PC-9 (cell line): ENCODE data around the gene SNAI3. TPM values are rescaled to one million over a fixed set of nuclear protein-coding genes. Genes with fewer than 3 reads are reported as not detected.

ENCODE experiments used
- BruUV-seq: library from RNA; stranded (reverse); fragments of 400-500 nt; replicated peaks from 2 replicates; lab custom pipeline; 2021; lab: Mats Ljungman, UMichigan
- CTCF ChIA-PET: fragments of 300-600 bp; sonication (Branson Sonifier 250); formaldehyde crosslinking; loops from one replicate; lab custom pipeline; 2022; ENCODE audit warnings: antibody characterized with exemption; lab: Charles Lee
- POLR2A ChIA-PET: fragments of 300-600 bp; sonication (Branson Sonifier 250); formaldehyde crosslinking; loops from one replicate; lab custom pipeline; 2022; ENCODE audit warnings: antibody characterized with exemption; ENCODE audit not compliant: unreplicated experiment; lab: Charles Lee
- DNase-seq, 2 experiments: peaks; one replicate each; pipeline versions ENCODE4 v3.0.0 to v3.0.0-alpha.2; 2015 to 2022; ENCODE audit warnings: mixed read lengths in 1 of 2
- H2AFZ ChIP-seq: fragments of 200-600 bp; sonication (generic); 2 replicates; pipeline ENCODE4 v1.8.1; 2017; ENCODE audit warnings: antibody characterized with exemption
- H3F3A ChIP-seq: fragments of 200-600 bp; sonication (generic); 2 replicates; pipeline ENCODE4 v1.8.1; 2017; ENCODE audit warnings: antibody characterized with exemption, mild to moderate bottlenecking, low read depth; ENCODE audit not compliant: insufficient read depth
- H3K27ac ChIP-seq: fragments of 200-600 bp; sonication (generic); 2 replicates; pipeline ENCODE4 v1.6.1; 2016; ENCODE audit warnings: mixed run types
- H3K27me3 ChIP-seq: fragments of 200-600 bp; sonication (generic); 2 replicates; pipeline ENCODE4 v1.6.1; 2016; ENCODE audit warnings: low read depth, mixed run types; ENCODE audit not compliant: insufficient read depth
- H3K36me3 ChIP-seq: fragments of 200-600 bp; sonication (generic); 2 replicates; pipeline ENCODE4 v1.6.1; 2016; ENCODE audit warnings: low read depth, mixed run types
- H3K4me1 ChIP-seq: fragments of 200-600 bp; sonication (generic); replicated peaks from 2 replicates; pipeline ENCODE4 v1.6.1; 2016; ENCODE audit warnings: mixed run types; ENCODE audit not compliant: insufficient read depth
- H3K4me2 ChIP-seq: fragments of 200-600 bp; sonication (generic); 2 replicates; pipeline ENCODE4 v1.6.1; 2017; ENCODE audit warnings: mixed run types
- H3K4me3 ChIP-seq: fragments of 200-600 bp; sonication (generic); 2 replicates; pipeline ENCODE4 v1.6.1; 2016; ENCODE audit warnings: mixed run types
- H3K79me2 ChIP-seq: fragments of 200-600 bp; sonication (generic); 2 replicates; pipeline ENCODE4 v1.6.1; 2017; ENCODE audit warnings: low read depth, mixed run types
- H3K9me2 ChIP-seq: fragments of 200-600 bp; sonication (generic); 2 replicates; pipeline ENCODE4 v1.8.1; 2017; ENCODE audit warnings: mild to moderate bottlenecking; ENCODE audit not compliant: insufficient read depth
- H3K9me3 ChIP-seq: fragments of 200-600 bp; sonication (generic); 2 replicates; pipeline ENCODE4 v1.8.1; 2016; ENCODE audit warnings: low read depth; ENCODE audit not compliant: insufficient read depth
- H4K20me1 ChIP-seq: fragments of 200-600 bp; sonication (generic); 2 replicates; pipeline ENCODE4 v1.8.1; 2017; ENCODE audit not compliant: insufficient read depth
- EZH2 ChIP-seq: fragments of 200-600 bp; sonication (generic); IDR thresholded peaks from 2 replicates; pipeline ENCODE4 v1.8.0; 2017; ENCODE audit warnings: antibody characterized with exemption, low read depth
- intact Hi-C: fragments of 100-400 bp; cut with micrococcal nuclease; formaldehyde crosslinking; loops from one replicate; pipeline ENCODE4 v1.10.0; 2022; ENCODE audit not compliant: unreplicated experiment
- total RNA-seq: library from RNA; stranded (reverse); gene quantifications from 2 replicates; pipeline ENCODE4 v1.2.3, GENCODE V29; 2021
- TF ChIP-seq, protein P1 (sequence below): fragments of 200-600 bp; sonication (generic); conservative IDR thresholded peaks from 2 replicates; pipeline ENCODE4 v1.6.1; 2017; ENCODE audit warnings: mixed run types, antibody characterized with exemption, mild to moderate bottlenecking, moderate library complexity

Gene SNAI3
- total RNA-seq, 1 experiment from 2014 or later = 1.3 TPM

DNA sequence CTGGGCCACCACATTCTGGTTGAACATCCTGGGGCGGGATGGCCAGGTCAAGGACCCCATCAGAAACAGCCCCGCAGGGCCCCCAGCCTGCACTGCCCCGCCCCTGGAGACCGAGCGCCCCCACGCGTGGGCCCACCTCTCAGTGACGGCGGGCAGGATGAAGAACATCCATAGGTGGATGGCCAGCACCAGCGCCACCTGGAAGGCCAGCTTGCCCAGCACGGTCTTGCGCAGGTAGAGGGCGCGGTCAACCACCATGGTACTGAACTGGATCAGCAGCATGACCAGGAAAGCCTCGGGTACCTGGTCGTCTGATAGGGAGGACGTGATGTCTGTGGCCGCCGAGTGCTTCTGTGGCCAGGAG lies 33.6 kb upstream of the SNAI3 start:
- TF ChIP-seq EZH2 = no peak
- TF ChIP-seq, protein P1, sequence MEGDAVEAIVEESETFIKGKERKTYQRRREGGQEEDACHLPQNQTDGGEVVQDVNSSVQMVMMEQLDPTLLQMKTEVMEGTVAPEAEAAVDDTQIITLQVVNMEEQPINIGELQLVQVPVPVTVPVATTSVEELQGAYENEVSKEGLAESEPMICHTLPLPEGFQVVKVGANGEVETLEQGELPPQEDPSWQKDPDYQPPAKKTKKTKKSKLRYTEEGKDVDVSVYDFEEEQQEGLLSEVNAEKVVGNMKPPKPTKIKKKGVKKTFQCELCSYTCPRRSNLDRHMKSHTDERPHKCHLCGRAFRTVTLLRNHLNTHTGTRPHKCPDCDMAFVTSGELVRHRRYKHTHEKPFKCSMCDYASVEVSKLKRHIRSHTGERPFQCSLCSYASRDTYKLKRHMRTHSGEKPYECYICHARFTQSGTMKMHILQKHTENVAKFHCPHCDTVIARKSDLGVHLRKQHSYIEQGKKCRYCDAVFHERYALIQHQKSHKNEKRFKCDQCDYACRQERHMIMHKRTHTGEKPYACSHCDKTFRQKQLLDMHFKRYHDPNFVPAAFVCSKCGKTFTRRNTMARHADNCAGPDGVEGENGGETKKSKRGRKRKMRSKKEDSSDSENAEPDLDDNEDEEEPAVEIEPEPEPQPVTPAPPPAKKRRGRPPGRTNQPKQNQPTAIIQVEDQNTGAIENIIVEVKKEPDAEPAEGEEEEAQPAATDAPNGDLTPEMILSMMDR = no peak
- Histone ChIP-seq H3K36me3 (peaks cover 3% of the 10 kb centered on the region; the same call in 1 of the 2 replicates), H3K4me3 (no peak overlapping the region), H3K79me2 (no peaks in the 10 kb centered on the region), H4K20me1 (peaks cover 7% of the 10 kb centered on the region), H3K4me2 (no peak overlapping the region), H2AFZ (no peak overlapping the region), H3K9me2 (no peaks in the 10 kb centered on the region), H3F3A (peaks cover 14% of the 10 kb centered on the region; the same call in 1 of the 2 replicates), H3K27me3 (no peaks in the 10 kb centered on the region), H3K4me1 (no peaks in the 10 kb centered on the region), H3K9me3 (no peaks in the 10 kb centered on the region), H3K27ac (no peak overlapping the region)
- DNase-seq = no peak
- ChIA-PET POLR2A (no interaction called here), CTCF (no interaction called here)
- BruUV-seq = no TSS peak
- intact Hi-C loops = no loop called here

- Histone ChIP-seq H3K4me1 (no peaks in the 10 kb centered on the region), H4K20me1 (peaks cover 9% of the 10 kb centered on the region), H3K36me3 (peaks cover 3% of the 10 kb centered on the region; the same call in 1 of the 2 replicates), H3K27me3 (no peaks in the 10 kb centered on the region), H3K9me3 (no peaks in the 10 kb centered on the region), H2AFZ (no peak overlapping the region), H3K4me3 (no peak overlapping the region), H3K9me2 (no peaks in the 10 kb centered on the region), H3K27ac (no peak overlapping the region), H3K79me2 (no peaks in the 10 kb centered on the region), H3F3A (peaks cover 20% of the 10 kb centered on the region; the same call in 1 of the 2 replicates), H3K4me2 (no peak overlapping the region)
- ChIA-PET CTCF (no interaction called here), POLR2A (interaction anchor here (0.6 kb wide), 1 partner anchor 66 kb away, joined by 3 read pairs; the partner anchor contains the start of gene PIEZO1)
- BruUV-seq = no TSS peak
- no peak for TF ChIP-seq EZH2
- TF ChIP-seq, protein P1 = no peak
- DNase-seq = no peak
- intact Hi-C loops = no loop called here
These were observed 33.1 kb upstream of the SNAI3 start for GRCh38 chr16:88719267-88719932.

GRCh38 chr16:88718178-88718577 lies 31.9 kb upstream of the SNAI3 start:
- Histone ChIP-seq H3F3A (peaks cover 20% of the 10 kb centered on the region; the same call in 1 of the 2 replicates), H2AFZ (no peak overlapping the region), H3K4me1 (no peaks in the 10 kb centered on the region), H3K27me3 (no peaks in the 10 kb centered on the region), H3K9me3 (no peaks in the 10 kb centered on the region), H3K79me2 (no peaks in the 10 kb centered on the region), H3K27ac (no peak overlapping the region), H3K9me2 (no peaks in the 10 kb centered on the region), H4K20me1 (peaks cover 9% of the 10 kb centered on the region), H3K36me3 (peaks cover 3% of the 10 kb centered on the region; the same call in 1 of the 2 replicates), H3K4me2 (no peak overlapping the region), H3K4me3 (no peak overlapping the region)
- no TSS peak for BruUV-seq
- intact Hi-C loops = no loop called here
- CTCF ChIA-PET = no interaction called here
- DNase-seq = no peak
- POLR2A ChIA-PET = no interaction called here
- no peak for TF ChIP-seq EZH2
- TF ChIP-seq, protein P1 = no peak
